GM12878 (cell line): ENCODE results near the gene LSP1. TPM values are rescaled to one million over a fixed set of nuclear protein-coding genes. Genes with fewer than 3 reads are reported as not detected.

Experiments
- ATAC-seq: fragments of 200-7000 bp; cut with Tn5 transposase; 3 replicates; pipeline ENCODE4 v1.9.1; 2020; ENCODE audit warnings: mild to moderate bottlenecking, moderate library complexity
- BruUV-seq: library from RNA; stranded (reverse); fragments of 400-500 nt; replicated peaks from 2 replicates; lab custom pipeline; 2021; lab: Mats Ljungman, UMichigan
- CTCF ChIA-PET: fragments of 300-600 bp; sonication (Branson Sonifier 250); formaldehyde crosslinking; extraction: SDS; loops from one replicate; lab custom pipeline; 2021; ENCODE audit warnings: inconsistent platforms; lab: Yijun Ruan, JAX
- POLR2A ChIA-PET: fragments of 350-600 bp; formaldehyde crosslinking; extraction: SDS; loops from one replicate; lab custom pipeline; 2021; ENCODE audit warnings: inconsistent platforms; lab: Charles Lee
- RAD21 ChIA-PET: fragments of 300-600 bp; sonication (Branson Sonifier 250); formaldehyde crosslinking; loops from one replicate; lab custom pipeline; 2023; ENCODE audit warnings: antibody characterized with exemption; ENCODE audit not compliant: unreplicated experiment; lab: Charles Lee
- SMC1A ChIA-PET: fragments of 300-600 bp; sonication (Branson Sonifier 250); formaldehyde crosslinking; loops from one replicate; lab custom pipeline; 2023; ENCODE audit not compliant: unreplicated experiment, uncharacterized antibody; lab: Charles Lee
- DNase-seq: peaks from one replicate; pipeline ENCODE4 v3.0.0-alpha.2; 2011; ENCODE audit warnings: low read depth, low spot score
- FAIRE-seq: peaks from 3 replicates; lab custom pipeline; 2011; peaks lifted over from hg19 to GRCh38; lab: Jason Lieb, UNC
- H2AFZ ChIP-seq: 2 replicates; pipeline ENCODE4 v1.6.0; 2011; ENCODE audit warnings: low read depth, low read length, control low read depth; ENCODE audit not compliant: control insufficient read depth
- H3K27ac ChIP-seq: 2 replicates; pipeline ENCODE4 v1.5.1; 2011; ENCODE audit warnings: control low read depth; ENCODE audit not compliant: control insufficient read depth, insufficient read depth
- H3K27me3 ChIP-seq, 2 experiments: replicated peaks in 1 of 2; 2 replicates each; pipeline versions ENCODE4 v1.6.0 to v1.6.1; 2011; ENCODE audit warnings: low read length in 1 of 2; ENCODE audit not compliant: control insufficient read depth in 2 of 2, insufficient read depth in 2 of 2
- H3K36me3 ChIP-seq, 2 experiments: 2 replicates each; pipeline ENCODE4 v1.5.1; 2011; ENCODE audit warnings: low read length in 1 of 2; ENCODE audit not compliant: control insufficient read depth in 2 of 2, insufficient read depth in 2 of 2
- H3K4me1 ChIP-seq: 2 replicates; pipeline ENCODE4 v1.6.1; 2011; ENCODE audit warnings: mild to moderate bottlenecking, low read length, moderate library complexity, mixed read lengths; ENCODE audit not compliant: control insufficient read depth, insufficient read depth
- H3K4me2 ChIP-seq: 2 replicates; pipeline ENCODE4 v1.6.0; 2011; ENCODE audit warnings: control low read depth; ENCODE audit not compliant: control insufficient read depth, insufficient read depth
- H3K4me3 ChIP-seq: fragments of 200-600 bp; sonication (generic); 2 replicates; pipeline ENCODE4 v1.5.1; 2016
- H3K79me2 ChIP-seq: 2 replicates; pipeline ENCODE4 v1.6.0; 2011; ENCODE audit warnings: low read length; ENCODE audit not compliant: control insufficient read depth, insufficient read depth
- H3K9ac ChIP-seq: 2 replicates; pipeline ENCODE4 v1.8.0; 2011; ENCODE audit warnings: low read length, control low read depth, mixed read lengths; ENCODE audit not compliant: control insufficient read depth, insufficient read depth
- H3K9me3 ChIP-seq: replicated peaks from 3 replicates; pipeline ENCODE4 v1.5.1; 2011; ENCODE audit warnings: mild to moderate bottlenecking, low read length; ENCODE audit not compliant: control insufficient read depth, insufficient read depth
- H4K20me1 ChIP-seq: 2 replicates; pipeline ENCODE4 v1.6.0; 2011; ENCODE audit not compliant: control insufficient read depth, insufficient read depth
- ASH2L ChIP-seq: fragments of 300-600, 200-600 bp; sonication (generic); IDR thresholded peaks from 2 replicates; pipeline ENCODE4 v1.6.1; 2017; ENCODE audit warnings: low read depth, mild to moderate bottlenecking, borderline replicate concordance
- BMI1 ChIP-seq: fragments of 450-650 bp; IDR thresholded peaks from 2 replicates; pipeline ENCODE4 v1.6.1; 2016; ENCODE audit warnings: mild to moderate bottlenecking, moderate library complexity, borderline replicate concordance
- EZH2 ChIP-seq: IDR thresholded peaks from 2 replicates; pipeline ENCODE4 v1.6.1; 2012; ENCODE audit warnings: low read depth, mild to moderate bottlenecking, control low read depth, inconsistent platforms, low read length, borderline replicate concordance; ENCODE audit not compliant: control insufficient read depth
- MEF2A ChIP-seq: IDR thresholded peaks from 2 replicates; pipeline ENCODE4 v1.6.1; 2011; ENCODE audit warnings: low read depth, mild to moderate bottlenecking, low read length, moderate library complexity; ENCODE audit not compliant: insufficient read depth
- POLR2AphosphoS2 ChIP-seq: IDR thresholded peaks from 2 replicates; pipeline ENCODE4 v1.6.1; 2011; ENCODE audit warnings: low read depth, mild to moderate bottlenecking, low read length, improper control_type of control experiment, moderate library complexity
- ZNF207 ChIP-seq: fragments of 450-650 bp; IDR thresholded peaks from 2 replicates; pipeline ENCODE4 v1.6.1; 2014; ENCODE audit warnings: antibody characterized with exemption, mild to moderate bottlenecking, borderline replicate concordance
- WGBS: methylation state at CpG from one replicate; pipeline ENCODE4 v1.1.6; 2016; ENCODE audit warnings: low lambda C conversion rate; ENCODE audit not compliant: insufficient replicate concordance, insufficient coverage; ENCODE audit errors: missing lambda C conversion rate; 5-methylcytosine and 5-hydroxymethylcytosine counted together
- in situ Hi-C: fragments of 300-500 bp; cut with MboI; formaldehyde crosslinking; loops from 9 replicates; pipeline ENCODE4 v1.14.3; 2018; ENCODE audit warnings: mixed read lengths
- intact Hi-C: fragments of 100-400 bp; cut with micrococcal nuclease; formaldehyde crosslinking; loops from one replicate; pipeline ENCODE4 v1.14.2; 2022; ENCODE audit not compliant: unreplicated experiment
- polyA plus RNA-seq, 11 experiments: library from polyadenylated mRNA; depleted of rRNA in 4 of 11; unstranded in 6 of 11; stranded (reverse) in 5 of 11; fragments of >200 nt; fragmentation: Nextera tagmentation in 4 of 11; fragmentation: Illumina TruSeq in 1 of 11; extraction: Ambion mirVana in 4 of 11; extraction: Trizol in 1 of 11; gene quantifications; 1 replicate in 1 of 11; 2 replicates in 10 of 11; pipeline versions ENCODE4 v1.2.1 to v1.2.3, GENCODE V29; 2011 to 2016; ENCODE audit warnings: inconsistent platforms in 2 of 11, missing spikeins in 2 of 11, low read depth in 1 of 11
- total RNA-seq, 4 experiments: library from RNA; depleted of rRNA in 3 of 4; stranded (reverse); fragments of >200 nt in 3 of 4; fragmentation: Illumina TruSeq in 1 of 4; extraction: Trizol in 1 of 4; gene quantifications; 2 replicates each; pipeline versions ENCODE4 v1.2.1 to v1.2.3, GENCODE V29; 2013 to 2021
- TF ChIP-seq, protein P1 (sequence below): fragments of 450-650 bp; formaldehyde crosslinking; IDR thresholded peaks from 2 replicates; pipeline ENCODE4 v1.5.0; 2022; ENCODE audit warnings: mild to moderate bottlenecking, missing genetic modification characterization
- TF ChIP-seq, protein P2 (sequence below): fragments of 450-650 bp; IDR thresholded peaks from 2 replicates; pipeline ENCODE4 v1.6.1; 2016; ENCODE audit warnings: mild to moderate bottlenecking, moderate library complexity, borderline replicate concordance
- TF ChIP-seq, protein P3 (sequence below): fragments of 450-650 bp; IDR thresholded peaks from 2 replicates; pipeline ENCODE4 v1.6.1; 2017; ENCODE audit warnings: mild to moderate bottlenecking, moderate library complexity
- TF ChIP-seq, protein P4 (sequence below): IDR thresholded peaks from 2 replicates; pipeline ENCODE4 v1.6.1; 2011; ENCODE audit warnings: mild to moderate bottlenecking, low read depth, low read length, moderate library complexity; ENCODE audit not compliant: insufficient replicate concordance

Gene LSP1
- total and polyA plus RNA-seq, 10 of the 15 experiments (the other 5 are each of a cell fraction or from before 2014, with no cell fraction given) = 19.2 to 488 (median 369) TPM

DNA sequence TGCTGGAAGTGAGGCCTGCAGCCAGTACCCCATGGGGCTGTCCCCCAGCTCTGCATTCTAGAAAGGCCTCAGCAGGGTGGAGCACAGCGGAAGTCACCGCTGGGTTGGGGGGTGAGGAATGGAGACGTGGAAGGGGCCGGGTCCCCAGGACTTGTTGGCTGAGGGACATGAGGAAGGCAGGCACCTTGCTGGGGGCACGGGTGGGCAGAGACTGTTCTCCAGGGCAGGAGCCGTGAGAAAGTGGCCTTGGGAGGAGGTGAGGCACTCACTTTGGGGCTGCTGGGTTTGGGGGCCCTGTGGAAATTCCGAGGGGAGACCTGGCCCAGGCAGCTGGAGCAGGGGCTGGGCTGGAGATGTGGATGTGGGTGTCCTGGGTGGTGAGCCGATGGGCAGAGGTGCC, 9.1 kb upstream of the LSP1 start:
- ChIA-PET SMC1A (no interaction called here), RAD21 (no interaction called here), CTCF (interaction anchor here (0.9 kb wide), 1 partner anchor 39 kb away, joined by 3 read pairs; no protein-coding TSS in a partner anchor), POLR2A (no interaction called here)
- intact Hi-C loops (no loop called here), in situ Hi-C loops (no loop called here)
- Histone ChIP-seq H3K9ac (no peak overlapping the region), H3K36me3 (no peaks in the 10 kb centered on the region), H3K4me3 (no peak overlapping the region), H3K9me3 (no peaks in the 10 kb centered on the region), H3K4me1 (peaks cover 28% of the 10 kb centered on the region), H2AFZ (no peak overlapping the region), H3K27me3 (no peaks in the 10 kb centered on the region; a peak in 1 of 4 replicates), H3K79me2 (no peaks in the 10 kb centered on the region), H3K27ac (no peak overlapping the region), H4K20me1 (no peaks in the 10 kb centered on the region), H3K4me2 (no peak overlapping the region)
- ATAC-seq (no peak), FAIRE-seq (no peak), DNase-seq (no peak)
- WGBS = 83% methylated on average over 8 of the region's 8 CpGs
- BruUV-seq = no TSS peak
- no peak for TF ChIP-seq POLR2AphosphoS2
- TF ChIP-seq ZNF207 = no peak
- TF ChIP-seq, protein P1, sequence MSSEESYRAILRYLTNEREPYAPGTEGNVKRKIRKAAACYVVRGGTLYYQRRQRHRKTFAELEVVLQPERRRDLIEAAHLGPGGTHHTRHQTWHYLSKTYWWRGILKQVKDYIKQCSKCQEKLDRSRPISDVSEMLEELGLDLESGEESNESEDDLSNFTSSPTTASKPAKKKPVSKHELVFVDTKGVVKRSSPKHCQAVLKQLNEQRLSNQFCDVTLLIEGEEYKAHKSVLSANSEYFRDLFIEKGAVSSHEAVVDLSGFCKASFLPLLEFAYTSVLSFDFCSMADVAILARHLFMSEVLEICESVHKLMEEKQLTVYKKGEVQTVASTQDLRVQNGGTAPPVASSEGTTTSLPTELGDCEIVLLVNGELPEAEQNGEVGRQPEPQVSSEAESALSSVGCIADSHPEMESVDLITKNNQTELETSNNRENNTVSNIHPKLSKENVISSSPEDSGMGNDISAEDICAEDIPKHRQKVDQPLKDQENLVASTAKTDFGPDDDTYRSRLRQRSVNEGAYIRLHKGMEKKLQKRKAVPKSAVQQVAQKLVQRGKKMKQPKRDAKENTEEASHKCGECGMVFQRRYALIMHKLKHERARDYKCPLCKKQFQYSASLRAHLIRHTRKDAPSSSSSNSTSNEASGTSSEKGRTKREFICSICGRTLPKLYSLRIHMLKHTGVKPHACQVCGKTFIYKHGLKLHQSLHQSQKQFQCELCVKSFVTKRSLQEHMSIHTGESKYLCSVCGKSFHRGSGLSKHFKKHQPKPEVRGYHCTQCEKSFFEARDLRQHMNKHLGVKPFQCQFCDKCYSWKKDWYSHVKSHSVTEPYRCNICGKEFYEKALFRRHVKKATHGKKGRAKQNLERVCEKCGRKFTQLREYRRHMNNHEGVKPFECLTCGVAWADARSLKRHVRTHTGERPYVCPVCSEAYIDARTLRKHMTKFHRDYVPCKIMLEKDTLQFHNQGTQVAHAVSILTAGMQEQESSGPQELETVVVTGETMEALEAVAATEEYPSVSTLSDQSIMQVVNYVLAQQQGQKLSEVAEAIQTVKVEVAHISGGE = no peak
- TF ChIP-seq BMI1 = no peak
- no peak for TF ChIP-seq EZH2
- TF ChIP-seq, protein P2, sequence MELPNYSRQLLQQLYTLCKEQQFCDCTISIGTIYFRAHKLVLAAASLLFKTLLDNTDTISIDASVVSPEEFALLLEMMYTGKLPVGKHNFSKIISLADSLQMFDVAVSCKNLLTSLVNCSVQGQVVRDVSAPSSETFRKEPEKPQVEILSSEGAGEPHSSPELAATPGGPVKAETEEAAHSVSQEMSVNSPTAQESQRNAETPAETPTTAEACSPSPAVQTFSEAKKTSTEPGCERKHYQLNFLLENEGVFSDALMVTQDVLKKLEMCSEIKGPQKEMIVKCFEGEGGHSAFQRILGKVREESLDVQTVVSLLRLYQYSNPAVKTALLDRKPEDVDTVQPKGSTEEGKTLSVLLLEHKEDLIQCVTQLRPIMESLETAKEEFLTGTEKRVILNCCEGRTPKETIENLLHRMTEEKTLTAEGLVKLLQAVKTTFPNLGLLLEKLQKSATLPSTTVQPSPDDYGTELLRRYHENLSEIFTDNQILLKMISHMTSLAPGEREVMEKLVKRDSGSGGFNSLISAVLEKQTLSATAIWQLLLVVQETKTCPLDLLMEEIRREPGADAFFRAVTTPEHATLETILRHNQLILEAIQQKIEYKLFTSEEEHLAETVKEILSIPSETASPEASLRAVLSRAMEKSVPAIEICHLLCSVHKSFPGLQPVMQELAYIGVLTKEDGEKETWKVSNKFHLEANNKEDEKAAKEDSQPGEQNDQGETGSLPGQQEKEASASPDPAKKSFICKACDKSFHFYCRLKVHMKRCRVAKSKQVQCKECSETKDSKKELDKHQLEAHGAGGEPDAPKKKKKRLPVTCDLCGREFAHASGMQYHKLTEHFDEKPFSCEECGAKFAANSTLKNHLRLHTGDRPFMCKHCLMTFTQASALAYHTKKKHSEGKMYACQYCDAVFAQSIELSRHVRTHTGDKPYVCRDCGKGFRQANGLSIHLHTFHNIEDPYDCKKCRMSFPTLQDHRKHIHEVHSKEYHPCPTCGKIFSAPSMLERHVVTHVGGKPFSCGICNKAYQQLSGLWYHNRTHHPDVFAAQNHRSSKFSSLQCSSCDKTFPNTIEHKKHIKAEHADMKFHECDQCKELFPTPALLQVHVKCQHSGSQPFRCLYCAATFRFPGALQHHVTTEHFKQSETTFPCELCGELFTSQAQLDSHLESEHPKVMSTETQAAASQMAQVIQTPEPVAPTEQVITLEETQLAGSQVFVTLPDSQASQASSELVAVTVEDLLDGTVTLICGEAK = no peak
- TF ChIP-seq, protein P3, sequence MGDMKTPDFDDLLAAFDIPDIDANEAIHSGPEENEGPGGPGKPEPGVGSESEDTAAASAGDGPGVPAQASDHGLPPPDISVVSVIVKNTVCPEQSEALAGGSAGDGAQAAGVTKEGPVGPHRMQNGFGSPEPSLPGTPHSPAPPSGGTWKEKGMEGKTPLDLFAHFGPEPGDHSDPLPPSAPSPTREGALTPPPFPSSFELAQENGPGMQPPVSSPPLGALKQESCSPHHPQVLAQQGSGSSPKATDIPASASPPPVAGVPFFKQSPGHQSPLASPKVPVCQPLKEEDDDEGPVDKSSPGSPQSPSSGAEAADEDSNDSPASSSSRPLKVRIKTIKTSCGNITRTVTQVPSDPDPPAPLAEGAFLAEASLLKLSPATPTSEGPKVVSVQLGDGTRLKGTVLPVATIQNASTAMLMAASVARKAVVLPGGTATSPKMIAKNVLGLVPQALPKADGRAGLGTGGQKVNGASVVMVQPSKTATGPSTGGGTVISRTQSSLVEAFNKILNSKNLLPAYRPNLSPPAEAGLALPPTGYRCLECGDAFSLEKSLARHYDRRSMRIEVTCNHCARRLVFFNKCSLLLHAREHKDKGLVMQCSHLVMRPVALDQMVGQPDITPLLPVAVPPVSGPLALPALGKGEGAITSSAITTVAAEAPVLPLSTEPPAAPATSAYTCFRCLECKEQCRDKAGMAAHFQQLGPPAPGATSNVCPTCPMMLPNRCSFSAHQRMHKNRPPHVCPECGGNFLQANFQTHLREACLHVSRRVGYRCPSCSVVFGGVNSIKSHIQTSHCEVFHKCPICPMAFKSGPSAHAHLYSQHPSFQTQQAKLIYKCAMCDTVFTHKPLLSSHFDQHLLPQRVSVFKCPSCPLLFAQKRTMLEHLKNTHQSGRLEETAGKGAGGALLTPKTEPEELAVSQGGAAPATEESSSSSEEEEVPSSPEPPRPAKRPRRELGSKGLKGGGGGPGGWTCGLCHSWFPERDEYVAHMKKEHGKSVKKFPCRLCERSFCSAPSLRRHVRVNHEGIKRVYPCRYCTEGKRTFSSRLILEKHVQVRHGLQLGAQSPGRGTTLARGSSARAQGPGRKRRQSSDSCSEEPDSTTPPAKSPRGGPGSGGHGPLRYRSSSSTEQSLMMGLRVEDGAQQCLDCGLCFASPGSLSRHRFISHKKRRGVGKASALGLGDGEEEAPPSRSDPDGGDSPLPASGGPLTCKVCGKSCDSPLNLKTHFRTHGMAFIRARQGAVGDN = no peak
- TF ChIP-seq ASH2L = no peak
- no peak for TF ChIP-seq MEF2A
- TF ChIP-seq, protein P4, sequence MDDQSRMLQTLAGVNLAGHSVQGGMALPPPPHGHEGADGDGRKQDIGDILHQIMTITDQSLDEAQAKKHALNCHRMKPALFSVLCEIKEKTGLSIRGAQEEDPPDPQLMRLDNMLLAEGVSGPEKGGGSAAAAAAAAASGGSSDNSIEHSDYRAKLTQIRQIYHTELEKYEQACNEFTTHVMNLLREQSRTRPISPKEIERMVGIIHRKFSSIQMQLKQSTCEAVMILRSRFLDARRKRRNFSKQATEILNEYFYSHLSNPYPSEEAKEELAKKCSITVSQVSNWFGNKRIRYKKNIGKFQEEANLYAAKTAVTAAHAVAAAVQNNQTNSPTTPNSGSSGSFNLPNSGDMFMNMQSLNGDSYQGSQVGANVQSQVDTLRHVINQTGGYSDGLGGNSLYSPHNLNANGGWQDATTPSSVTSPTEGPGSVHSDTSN = no peak
